Stimulated activated CD4-positive, alpha-beta T cell treated with anti-CD3 and anti-CD28 coated beads, Interleukin-4, amount 100 ng/mL, for 48 hours (primary cell): ENCODE measurements around the gene IL21R.
"Not testable (repeated sequence)": the region's sequence is repeated elsewhere in the genome, so short reads cannot be mapped to it uniquely, and the experiment has no call there.

Experiments used
- DNase-seq, 2 donors: peaks; one replicate each; pipeline ENCODE4 v3.0.0-alpha.2; 2020; ENCODE audit warnings: low read depth in 2 of 2

IL21R gene

GRCh38 chr16:27374804-27375425 lies 27.1 kb upstream of the IL21R start:
- DNase-seq, result peak; percentile 62 to 69

- DNase-seq, result no peak
Observed at GRCh38 chr16:27377666-27378485, 24.1 kb upstream of the IL21R start.

- no peak for DNase-seq
Observed at GRCh38 chr16:27378871-27379481, 23.0 kb upstream of the IL21R start.

GRCh38 chr16:27379919-27380318 lies 22.1 kb upstream of the IL21R start:
- no peak for DNase-seq

GRCh38 chr16:27381236-27381635 lies 20.7 kb upstream of the IL21R start:
- no peak for DNase-seq

- DNase-seq, result no peak
Observed at GRCh38 chr16:27381974-27382855, 19.8 kb upstream of the IL21R start.

GRCh38 chr16:27383556-27384243 lies 18.3 kb upstream of the IL21R start:
- DNase-seq, result no peak

- DNase-seq, result no peak
Observed at GRCh38 chr16:27384425-27384824, 17.5 kb upstream of the IL21R start.

- no peak for DNase-seq
Observed at GRCh38 chr16:27385398-27385797, 16.6 kb upstream of the IL21R start.

GRCh38 chr16:27386674-27387073 lies 15.3 kb upstream of the IL21R start:
- DNase-seq, result no peak

- no peak for DNase-seq
Observed at GRCh38 chr16:27387724-27388123, 14.2 kb upstream of the IL21R start.

GRCh38 chr16:27389272-27389961 lies 12.6 kb upstream of the IL21R start:
- no peak for DNase-seq

GRCh38 chr16:27390151-27390550 lies 11.8 kb upstream of the IL21R start:
- DNase-seq, result no peak

GRCh38 chr16:27392671-27393070 lies 9.3 kb upstream of the IL21R start:
- no peak for DNase-seq

- no peak for DNase-seq
Observed at GRCh38 chr16:27394516-27394915, 7.5 kb upstream of the IL21R start.

- DNase-seq, result not testable (repeated sequence)
Observed at GRCh38 chr16:27398341-27398893, 3.6 kb upstream of the IL21R start.

- DNase-seq, result no peak
Observed at GRCh38 chr16:27398894-27399853, 2.8 kb upstream of the IL21R start.

GRCh38 chr16:27399969-27400368 lies 2.0 kb upstream of the IL21R start:
- no peak for DNase-seq
